CD4-positive, alpha-beta T cell treated with Interleukin-4 for 1 hour (primary cell): ENCODE results near the gene PDSS2.
"Not testable (repeated sequence)": the region's sequence is repeated elsewhere in the genome, so short reads cannot be mapped to it uniquely, and the experiment has no call there.

Experiments used
- DNase-seq, 2 donors: peaks; one replicate each; pipeline ENCODE4 v3.0.0-alpha.2; 2020 to 2022

The PDSS2 gene

DNA sequence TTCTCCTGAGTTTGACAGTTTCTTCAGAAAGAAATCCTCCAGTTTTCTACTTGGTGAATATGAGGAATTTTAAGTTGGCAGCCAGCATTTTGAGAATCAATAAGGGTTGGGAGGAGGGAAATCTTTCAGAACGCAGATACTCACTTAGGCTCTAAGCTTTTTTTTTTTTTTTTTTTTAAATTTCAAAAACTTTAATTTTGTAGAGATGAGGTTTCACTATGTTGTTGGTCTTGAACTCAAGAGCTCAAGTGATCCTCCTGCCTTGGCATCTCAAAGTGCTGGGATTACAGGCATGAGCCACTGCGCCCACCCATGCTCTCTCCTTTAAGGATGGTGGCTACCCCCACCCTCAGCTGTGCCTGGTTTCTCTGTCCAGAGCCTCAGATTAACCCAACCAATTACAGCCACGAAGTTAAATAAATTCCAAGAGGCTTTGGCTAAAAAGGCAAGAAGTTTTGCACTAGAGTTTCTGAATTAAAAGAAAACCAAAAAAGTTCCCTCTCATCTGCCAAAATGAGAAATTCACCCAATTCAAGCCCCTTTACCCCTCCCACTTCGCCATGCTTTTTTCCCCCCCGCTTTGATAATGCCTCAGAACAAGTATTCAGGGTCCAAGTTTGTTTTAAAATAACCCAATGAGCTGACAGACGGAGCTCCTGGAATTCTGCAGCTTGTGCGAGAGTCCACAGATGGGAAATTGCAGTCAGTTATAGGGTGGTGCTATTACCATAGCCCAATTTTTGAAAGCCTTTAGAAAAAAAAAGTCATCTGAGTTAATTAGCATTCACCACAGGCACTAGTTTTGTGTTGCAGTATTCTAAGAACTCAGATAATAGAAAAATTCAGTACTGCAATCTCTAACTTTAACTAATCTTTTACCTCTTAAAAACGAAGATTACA lies 249.7 kb downstream of the PDSS2 start:
- DNase-seq: no peak

DNA sequence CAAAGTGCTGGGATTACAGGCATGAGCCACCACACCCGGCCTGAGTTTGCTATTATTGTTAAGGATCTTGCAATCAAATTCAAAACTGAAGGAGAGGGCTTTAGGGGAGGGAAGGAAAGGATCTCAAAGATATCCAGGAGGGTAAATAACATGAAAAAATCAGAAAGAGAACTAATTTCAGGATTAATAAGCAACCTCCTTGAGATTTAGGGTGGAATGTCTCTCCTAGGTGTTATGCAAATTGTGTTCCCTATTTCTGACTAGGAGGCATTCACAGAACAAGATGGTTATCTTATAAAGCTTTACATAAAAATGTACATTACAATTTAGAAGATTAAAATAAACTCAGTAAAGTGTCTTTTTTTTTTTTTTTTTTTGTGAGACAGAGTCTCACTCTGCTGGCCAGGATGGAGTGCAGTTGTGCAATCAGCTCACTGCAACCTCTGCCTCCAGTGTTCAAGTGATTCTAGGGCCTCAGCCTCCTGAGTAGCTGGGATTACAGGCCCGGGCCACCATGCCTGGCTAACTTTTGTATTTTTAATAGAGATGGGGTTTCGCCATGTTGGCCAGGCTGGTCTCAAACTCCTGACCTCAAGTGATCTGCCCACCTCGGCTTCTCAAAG lies 252.0 kb downstream of the PDSS2 start:
- DNase-seq: no peak

DNA sequence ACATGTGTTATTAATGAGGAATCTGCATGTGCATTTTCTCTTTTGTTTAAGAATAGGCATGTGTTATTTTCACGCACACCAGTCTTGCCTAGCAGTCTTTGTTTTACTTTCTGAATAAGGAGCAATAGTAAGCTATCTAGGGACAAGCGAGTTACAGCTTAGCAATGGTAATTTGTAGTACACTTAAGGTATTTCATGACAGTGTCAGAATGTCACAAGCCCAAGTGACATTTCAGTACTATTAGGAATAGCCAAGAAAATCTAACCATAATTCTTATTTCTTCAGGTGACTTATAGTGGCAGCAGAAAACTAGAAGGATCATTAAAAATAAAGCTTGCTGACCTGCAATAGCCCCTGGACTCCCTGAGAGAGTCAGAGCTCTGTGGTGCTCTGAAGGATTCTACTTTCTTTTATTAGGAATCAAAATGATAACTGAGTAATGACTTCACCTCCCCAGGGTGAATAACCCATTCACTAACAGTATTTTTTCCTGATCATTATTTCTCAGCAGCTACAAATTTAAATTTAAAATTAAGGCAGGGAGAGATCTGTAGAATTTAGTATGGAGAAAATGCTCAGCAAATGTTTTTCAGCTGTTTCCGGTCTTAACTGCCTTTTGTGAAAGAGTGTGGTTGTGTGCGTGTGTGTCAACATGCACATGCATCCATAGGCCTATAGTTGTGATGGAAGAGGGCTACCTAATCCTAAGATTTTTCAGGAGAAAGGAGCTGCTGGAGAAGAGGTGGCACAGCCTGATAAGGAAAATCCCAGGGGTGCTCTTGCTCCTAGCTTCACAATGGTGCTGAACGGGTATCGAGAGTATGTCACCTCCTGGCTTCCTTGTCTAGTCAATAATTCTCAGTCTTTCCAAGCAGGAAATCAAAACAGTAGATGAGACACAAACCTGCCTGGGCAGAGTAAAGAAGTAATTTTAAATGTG lies 254.0 kb downstream of the PDSS2 start:
- DNase-seq: no peak

DNA sequence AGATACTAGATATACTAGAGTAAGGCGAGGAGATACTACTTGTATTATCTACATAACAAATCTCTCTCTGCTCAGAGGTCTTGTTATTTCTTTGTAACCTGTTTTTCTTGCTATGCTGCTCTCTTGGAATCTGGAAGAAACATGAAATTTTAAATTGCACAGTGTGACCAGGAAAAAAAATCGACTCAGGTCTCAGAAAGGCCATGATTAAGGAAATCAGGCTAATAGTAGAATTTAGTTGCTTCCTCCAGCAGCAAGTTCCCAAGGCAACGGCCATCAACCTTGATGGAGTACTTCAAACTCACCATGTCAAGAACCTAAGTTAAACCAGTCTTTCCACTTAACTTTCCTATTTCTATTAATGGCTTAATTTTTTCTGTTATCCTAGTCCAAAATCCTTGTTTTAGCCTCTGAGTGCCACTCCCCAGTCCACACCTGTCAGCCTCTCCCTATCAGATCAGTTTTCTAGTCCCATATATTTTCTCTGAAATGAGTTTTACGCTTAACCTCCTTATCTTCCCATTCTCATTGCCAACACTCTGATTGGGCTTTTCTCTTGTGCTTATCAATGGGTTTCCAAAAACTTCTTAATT lies 256.4 kb downstream of the PDSS2 start:
- DNase-seq: no peak

DNA sequence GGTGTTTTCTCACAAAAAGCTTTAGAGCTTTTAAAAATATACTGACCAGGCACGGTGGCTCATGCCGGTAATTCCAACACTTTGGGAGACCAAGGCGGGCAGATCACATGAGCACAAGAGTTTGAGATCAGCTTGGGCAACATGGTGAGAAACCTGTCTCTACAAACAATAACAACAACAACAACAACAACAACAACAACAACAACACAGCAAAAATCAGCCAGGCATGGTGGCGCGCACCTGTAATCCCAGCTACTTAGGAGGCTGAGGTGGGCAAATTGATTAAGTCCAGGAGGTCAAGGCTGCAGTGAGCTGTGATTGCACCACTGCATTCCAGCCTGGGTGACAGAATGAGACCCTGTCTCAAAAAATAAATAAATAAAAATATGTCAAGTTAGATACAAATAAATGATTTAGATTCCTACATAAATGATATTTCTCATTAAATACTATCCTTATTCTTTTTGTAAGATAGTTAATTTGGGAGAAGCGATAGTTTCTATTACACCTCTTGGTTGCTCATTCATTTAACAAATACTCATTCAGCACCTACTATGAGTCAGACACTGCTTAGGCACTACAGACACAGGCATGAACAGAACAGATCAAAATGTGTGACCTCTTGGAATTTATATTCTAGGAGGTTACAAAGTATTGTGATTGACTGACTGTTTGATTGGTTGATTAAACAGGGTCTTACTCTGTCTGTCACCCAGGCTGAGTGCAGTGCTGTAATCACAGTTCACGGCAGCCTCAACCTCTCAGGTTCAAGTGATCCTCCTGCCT lies 260.5 kb downstream of the PDSS2 start:
- no peak for DNase-seq

DNA sequence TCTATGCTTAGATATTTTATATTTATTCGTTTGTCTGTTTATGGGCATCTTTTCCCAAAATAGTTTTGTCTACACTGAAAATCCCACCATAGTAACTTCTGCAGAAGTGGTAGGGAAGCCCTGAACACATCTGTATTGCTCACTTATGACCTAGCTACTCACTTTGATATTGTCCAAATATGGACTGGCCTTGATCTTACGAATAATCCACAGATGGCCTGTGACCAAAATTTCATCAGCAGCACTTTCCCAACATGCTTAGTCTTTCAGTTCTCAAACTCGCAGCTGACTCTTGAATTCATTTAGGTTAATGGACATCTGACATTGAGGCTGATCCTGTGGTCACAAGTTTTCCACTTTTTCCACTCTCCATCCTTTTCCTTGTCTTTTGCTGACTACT lies 263.2 kb downstream of the PDSS2 start:
- DNase-seq: no peak

DNA sequence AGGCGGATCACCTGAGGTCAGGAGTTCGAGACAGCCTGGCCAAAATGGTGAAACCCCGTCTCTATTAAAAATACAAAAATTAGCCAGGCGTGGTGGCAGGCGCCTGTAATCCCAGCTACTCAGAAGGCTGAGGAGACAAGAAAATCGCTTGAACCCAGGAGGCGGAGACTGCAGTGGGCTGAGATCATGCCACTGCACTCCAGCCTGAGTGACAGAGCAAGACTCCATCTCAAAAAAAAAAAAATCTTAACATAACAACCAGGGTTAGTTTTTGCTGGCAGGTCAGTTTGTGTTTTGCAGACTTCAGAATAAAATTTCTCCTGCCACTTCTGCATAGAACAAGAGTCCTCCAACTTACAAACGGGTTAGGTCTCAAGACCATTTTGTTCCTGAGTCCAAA lies 264.6 kb downstream of the PDSS2 start:
- not testable (repeated sequence) for DNase-seq

DNA sequence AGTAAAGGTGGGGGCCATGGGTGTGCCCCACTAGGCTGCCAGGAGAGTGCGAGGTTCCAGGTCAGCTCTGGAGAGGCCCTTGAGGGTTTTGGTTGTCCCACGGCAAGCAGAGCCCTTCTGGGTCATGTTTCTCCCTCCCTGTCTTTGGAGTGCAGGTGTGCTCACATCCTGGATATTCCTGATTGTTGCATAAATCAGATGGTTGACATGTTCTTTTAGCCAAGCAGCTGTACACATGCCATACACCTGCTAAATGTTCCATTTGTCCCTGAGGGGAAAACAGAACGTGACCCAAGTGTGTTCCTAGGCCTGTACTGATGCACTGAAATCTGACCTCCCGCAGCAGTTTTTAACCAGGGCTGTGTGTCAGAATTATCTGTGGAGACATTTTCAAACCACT lies 266.5 kb downstream of the PDSS2 start:
- no peak for DNase-seq

DNA sequence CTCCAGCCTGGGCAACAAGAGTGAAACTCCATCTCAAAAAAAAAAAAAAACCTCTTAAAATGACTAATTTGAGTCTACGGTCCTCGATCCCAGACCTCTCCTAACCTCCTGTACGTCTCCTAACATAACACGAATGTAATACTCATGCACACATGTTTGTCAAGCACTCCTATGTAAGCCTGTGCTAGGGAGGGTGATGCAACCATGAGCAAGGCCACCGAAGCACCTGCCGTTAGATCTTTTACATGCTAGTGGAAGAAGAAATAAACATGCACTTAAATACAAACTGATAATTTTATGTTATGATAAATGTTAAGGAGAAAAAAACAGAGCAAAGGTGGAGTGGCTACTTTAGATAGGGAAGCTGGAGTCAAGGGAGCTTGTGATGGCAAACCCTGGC lies 271.7 kb downstream of the PDSS2 start:
- no peak for DNase-seq

DNA sequence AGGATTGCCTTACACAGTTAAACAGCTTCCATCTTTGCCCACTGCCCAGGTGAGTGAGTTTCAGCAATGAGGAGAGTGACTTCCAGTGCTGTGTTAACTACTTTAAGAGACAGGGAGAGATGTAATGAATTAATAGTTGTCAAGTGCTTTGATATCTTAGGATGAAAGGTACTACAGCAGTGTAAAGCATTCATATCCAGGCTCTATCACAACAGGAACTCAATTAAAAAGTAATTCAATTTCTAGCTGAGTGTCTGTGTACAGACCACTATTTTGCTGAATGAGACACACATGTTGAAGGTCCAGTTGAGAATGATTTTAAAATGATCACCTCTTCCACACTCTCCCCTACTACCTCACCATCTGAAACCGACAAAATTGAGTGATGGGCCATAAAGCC lies 273.3 kb downstream of the PDSS2 start:
- DNase-seq: no peak

DNA sequence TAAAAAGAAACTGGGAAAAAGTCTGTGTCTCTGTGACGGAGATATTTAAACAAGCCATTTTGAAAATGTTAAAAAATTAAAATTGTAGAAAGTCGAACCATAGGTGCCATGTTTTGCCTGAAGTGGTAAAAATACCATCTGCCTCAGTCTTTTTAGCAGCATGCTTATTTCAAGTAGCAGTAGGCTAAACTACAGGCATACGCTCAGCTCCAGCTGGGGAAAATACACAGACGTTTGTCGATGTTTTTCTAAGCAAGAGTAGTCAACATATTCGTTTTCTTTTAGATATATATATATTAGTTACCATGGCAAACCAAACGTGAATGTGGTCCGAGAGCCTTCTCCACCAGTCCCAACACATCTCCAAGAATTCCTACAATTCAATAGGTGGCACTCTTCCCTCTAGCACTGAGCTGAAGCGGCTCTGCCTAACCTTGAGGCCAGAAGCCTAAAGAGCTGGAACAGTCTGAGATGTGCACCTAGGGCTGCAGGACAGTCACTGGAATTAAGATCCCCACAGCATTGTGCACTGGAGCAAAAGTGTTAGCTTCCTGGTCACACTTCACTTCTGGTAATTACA lies 273.9 kb downstream of the PDSS2 start:
- DNase-seq: no peak

DNA sequence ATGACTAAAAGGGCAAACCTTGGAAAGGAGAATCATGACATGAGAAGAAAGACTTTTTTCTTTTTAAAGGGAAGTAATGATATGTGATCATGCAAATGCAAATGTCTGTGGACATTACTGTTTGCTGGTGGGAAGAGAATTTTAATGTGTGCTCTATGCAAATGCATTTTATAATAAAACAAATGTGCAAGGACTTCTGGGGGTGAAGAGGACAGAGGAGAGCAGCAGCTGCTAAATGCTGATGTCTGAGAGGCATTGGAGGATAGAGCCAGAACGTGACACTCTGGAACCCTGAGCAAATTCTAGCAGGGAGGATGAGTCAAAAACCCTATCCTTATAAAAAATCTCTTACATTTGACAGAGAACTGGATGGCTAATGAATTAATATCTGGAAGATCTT lies 274.9 kb downstream of the PDSS2 start:
- no peak for DNase-seq

DNA sequence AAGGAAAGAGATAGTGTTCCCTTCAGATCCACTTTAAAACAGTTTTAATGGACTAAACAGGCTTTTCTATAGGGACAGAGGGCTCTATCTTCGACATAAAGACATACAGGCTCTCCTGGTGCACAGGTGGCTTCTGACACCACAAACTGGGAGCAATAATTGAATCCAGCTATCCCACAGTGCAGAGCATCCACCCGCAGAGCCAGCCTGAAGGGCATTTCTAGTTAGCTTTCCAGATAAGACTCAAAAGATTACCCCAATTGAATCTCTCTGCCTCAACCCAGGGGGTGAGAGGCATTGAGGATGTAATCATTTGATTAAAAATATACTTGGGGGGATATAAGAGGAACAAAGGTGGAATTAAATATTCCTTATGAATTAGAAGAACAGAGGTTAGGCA lies 279.3 kb downstream of the PDSS2 start:
- DNase-seq: no peak

DNA sequence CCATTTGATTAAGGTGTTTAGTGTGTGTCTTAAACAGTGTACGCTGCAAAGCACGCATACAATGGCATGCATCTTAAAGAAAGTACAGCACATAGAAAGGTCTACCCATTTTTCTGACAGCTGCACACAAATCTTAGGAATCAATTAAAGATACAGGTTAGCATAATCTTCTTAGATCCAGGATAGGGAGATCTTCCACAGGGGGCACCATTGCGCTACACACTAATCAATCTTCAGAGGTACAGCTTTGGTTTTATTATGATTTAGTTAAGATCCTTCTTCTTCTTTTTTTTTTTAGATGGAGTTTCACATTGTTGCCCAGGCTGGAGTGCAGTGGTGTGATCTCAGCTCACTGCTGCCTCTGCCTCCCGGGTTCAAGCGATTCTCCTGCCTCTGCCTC lies 280.4 kb downstream of the PDSS2 start:
- no peak for DNase-seq

DNA sequence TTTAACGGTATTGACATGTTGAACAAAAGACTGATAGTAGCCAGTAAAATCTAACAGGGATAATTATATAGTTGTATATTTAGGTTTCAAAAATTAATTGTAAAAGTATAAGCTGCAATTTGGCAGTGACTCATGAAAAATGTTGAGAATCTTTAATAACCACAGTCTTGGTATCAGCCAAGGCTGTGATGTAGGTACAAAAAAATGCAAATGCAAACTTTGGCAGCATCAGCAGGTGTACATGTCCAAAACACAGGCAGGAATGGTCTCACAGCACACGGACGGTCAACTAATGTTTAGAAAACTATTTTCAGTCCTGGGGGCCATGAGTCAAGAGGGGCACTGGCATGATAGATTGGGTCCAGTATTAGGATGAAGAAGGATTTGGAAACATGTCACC lies 285.6 kb downstream of the PDSS2 start:
- DNase-seq: no peak

DNA sequence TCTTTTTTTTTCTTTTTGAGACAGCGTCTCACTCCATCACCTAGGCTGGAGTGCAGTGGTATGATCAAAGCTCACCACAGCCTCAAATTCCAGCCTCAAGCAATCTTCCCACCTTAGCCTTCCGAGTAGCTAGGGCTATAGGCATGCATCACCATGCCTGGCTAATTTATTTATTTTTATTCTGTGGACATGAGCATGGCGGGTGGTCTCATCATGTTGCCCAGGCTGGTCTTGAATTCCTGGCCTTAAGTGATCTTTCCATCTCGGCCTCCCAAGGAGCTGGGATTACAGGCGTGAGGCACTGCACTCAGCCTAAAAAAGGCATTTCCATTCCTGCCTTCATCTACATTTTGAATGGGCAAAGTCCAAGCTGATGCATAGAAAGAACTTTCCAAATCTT lies 287.9 kb downstream of the PDSS2 start:
- no peak for DNase-seq

DNA sequence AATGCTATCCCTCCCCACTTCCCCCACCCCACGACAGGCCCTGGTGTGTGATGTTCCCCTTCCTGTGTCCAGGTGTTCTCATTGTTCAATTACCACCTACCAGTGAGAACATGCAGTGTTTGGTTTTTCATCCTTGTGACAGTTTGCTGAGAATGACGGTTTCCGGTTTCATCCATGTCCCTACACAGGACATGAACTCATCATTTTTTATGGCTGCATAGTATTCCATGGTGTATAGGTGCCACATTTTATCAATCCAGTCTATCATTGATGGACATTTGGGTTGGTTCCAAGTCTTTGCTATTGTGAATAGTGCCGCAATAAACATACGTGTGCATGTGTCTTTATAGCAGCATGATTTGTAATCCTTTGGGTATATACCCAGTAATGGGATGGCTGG lies 295.1 kb downstream of the PDSS2 start:
- not testable (repeated sequence) for DNase-seq

DNA sequence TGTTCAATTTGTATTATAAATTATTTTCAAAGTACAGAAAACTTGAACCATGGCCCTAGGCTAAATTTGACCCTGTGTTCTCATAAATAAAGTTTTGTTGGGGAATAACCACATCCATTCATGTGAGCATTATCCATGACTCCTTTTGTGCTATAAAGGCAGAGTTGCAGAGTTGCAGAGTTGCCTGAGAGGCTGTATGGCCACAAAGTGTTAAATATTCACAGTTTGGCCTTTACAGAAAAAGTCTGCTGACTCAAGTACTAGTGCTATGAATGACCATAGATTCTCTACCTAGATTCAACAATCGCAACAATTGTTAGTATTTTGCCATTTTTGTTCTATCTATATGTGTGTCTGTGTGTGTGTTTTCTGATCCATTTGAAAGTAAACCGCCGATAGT lies 297.8 kb downstream of the PDSS2 start:
- DNase-seq: no peak

DNA sequence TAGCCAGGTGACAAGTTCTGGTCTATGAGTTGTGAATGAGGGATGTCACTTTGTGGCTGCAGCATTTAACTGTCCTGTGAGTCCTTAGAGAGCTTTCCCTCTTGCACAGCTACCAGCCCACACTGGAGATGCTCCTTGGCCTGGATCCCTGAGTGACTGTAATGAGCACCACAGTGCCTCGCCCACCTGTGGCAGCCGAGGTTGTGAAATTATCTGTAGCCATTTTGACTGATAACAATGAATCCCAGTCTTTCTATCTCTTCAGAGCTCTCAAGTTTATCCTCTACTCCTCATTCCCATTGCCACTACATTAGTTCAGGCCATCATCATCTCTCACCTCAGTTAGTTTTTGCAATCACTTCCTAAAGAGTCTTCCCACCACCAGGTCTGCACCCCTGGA lies 302.7 kb downstream of the PDSS2 start:
- no peak for DNase-seq

DNA sequence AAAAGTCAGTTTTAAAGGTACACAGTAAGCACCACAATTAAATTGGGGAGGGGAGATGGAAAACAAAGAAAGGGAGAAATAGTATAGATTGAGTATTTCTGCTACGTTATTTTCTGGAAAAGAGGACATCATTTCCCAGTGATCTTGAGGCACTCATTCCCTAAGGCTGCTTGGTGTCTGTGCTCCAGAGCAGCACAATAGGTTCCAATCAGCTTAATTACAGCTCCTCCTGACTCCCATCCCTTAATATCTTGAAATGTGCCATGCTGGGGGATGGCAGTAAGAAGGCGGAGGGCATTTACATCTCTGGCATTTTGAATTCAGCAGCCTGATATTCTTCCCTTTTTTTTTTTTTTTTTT lies 304.6 kb downstream of the PDSS2 start:
- no peak for DNase-seq

DNA sequence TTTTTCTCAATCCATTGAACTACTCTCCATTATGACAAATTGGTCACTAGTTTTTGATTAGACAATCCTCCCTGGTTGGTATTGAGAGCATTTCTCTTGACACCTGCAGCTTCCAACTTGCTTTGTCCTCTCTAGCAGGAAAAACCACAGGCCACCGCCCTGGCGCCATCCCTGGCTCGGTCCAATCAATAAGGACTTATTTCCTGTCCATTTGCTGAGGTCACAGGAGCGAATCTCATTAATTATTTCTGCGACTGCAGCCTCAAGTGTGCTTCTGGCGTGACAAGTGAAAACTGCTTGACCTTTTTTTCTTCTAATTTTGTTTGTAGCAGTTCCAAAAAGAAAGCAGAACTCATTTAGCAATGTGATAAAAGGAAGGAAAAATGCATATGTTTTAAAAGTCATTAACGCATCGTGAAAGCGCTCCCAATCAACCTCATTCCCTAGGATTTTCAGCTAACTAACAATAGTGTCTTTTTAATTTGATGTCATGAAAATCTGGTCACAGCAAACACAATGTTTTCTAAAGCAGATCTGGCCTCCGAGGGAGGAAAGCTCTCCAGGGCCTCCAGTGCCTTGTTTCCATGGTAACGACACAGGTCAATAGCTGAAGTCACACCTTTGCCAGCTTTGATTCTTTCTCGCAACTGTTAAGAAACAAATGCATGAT lies 305.1 kb downstream of the PDSS2 start:
- no peak for DNase-seq
